Dendritic cell treated with granulocyte-macrophage colony-stimulating factor and Interleukin-4, amounts not matched to agents 40 ng/mL and 50 ng/mL, for 4 days (primary cell): ENCODE measurements around the gene TMEM50A.
"Not testable (repeated sequence)": the region's sequence is repeated elsewhere in the genome, so short reads cannot be mapped to it uniquely, and the experiment has no call there.

Experiments
- H3K27ac Mint-ChIP-seq: one replicate; pipeline ENCODE4 v1.8.0; 2022; ENCODE audit warnings: mild to moderate bottlenecking, mixed read lengths
- H3K27me3 Mint-ChIP-seq: one replicate; pipeline ENCODE4 v1.8.0; 2022; ENCODE audit warnings: mild to moderate bottlenecking, mixed read lengths
- H3K36me3 Mint-ChIP-seq: one replicate; pipeline ENCODE4 v1.8.0; 2022; ENCODE audit warnings: low read depth, mixed read lengths
- H3K4me1 Mint-ChIP-seq: one replicate; pipeline ENCODE4 v1.8.0; 2022; ENCODE audit warnings: low read depth, mixed read lengths
- H3K4me3 Mint-ChIP-seq: one replicate; pipeline ENCODE4 v1.8.0; 2022; ENCODE audit warnings: mild to moderate bottlenecking, moderate library complexity, mixed read lengths
- H3K9me3 Mint-ChIP-seq: one replicate; pipeline ENCODE4 v1.8.0; 2022; ENCODE audit warnings: mixed read lengths
- intact Hi-C: fragments of 100-400 bp; cut with micrococcal nuclease; formaldehyde crosslinking; loops from one replicate; pipeline ENCODE4 v1.15.0; 2022

TMEM50A gene

DNA sequence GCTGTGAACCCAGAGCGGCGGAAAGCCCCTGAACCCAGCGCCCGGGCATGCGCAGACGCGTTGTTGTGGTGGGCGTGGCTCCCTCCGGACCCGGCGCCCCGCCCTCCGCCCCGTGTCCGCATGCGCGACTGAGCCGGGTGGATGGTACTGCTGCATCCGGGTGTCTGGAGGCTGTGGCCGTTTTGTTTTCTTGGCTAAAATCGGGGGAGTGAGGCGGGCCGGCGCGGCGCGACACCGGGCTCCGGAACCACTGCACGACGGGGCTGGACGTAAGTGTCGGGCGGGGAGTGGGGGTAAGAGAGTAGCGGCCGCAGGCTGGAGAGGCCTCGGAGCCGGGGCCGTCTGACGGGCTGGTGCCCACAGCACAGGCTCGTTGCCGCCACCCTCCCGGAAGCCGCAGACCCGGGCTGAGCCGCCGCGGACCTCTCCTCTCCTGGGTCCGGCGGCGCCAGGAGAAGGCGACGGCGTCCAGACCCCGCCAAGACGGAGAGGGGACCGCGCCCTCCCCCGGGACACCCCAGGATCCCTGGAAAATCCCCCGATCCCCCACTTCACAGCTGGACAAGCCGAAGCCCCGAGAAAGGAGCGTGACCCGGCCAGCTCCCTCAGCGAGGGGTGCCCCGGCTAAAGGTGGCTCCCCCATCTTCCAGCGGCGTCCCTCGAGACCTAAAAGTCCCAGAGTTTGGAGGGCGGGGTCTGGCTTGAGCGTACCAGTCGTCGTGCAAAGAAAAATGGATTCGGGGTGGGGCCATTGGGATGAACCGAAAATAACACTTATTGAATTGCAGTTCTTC is at the start of gene TMEM50A:
TMEM50A (plus strand) TSS at position 147 of the 794 bp plus-strand sequence. CDS start 2,153 bp downstream, outside the sequence.
- Mint-ChIP-seq H3K36me3 (peaks cover 36% of the 10 kb centered on the region), H3K27me3 (no peaks in the 10 kb centered on the region)
- intact Hi-C loops: no loop called here

DNA sequence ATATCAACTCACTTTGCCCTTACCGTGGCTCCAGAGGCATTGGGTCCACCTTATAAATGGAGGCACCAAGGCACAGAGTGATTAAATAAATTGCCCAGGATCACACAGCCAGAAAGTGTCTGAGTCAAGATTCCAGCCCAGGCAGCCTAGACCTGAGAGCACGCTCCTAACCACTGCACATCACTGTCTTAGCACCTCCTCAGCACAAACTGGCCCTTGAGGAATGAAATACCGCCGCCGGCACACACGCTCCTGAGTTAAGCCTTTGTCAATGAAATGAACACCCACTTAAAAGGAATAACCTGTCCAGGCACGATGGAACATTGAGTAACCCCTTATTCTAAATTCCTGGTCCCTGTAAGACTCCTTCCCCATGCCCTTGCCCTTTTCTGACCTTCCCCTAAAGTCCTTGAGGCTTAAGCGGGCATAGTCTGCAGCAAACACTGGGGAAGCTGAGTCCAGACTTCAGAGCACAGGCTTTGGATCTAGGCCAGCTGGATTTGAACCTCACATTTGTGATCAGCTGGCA is 49.5 kb upstream of the TMEM50A start:
- H3K4me3 Mint-ChIP-seq, H3K27me3 Mint-ChIP-seq, H3K27ac Mint-ChIP-seq, H3K9me3 Mint-ChIP-seq, H3K36me3 Mint-ChIP-seq, H3K4me1 Mint-ChIP-seq, intact Hi-C loops: not testable (repeated sequence)

More for the DNA sequence above, at the start of gene TMEM50A:
- peak within 1 kb of the TSS; percentile 98 for H3K27ac Mint-ChIP-seq
- H3K9me3 Mint-ChIP-seq: no peaks in the 10 kb centered on the region
- peaks cover 29% of the 10 kb centered on the region for H3K4me1 Mint-ChIP-seq
- H3K4me3 Mint-ChIP-seq: peak within 1 kb of the TSS; percentile 96

DNA sequence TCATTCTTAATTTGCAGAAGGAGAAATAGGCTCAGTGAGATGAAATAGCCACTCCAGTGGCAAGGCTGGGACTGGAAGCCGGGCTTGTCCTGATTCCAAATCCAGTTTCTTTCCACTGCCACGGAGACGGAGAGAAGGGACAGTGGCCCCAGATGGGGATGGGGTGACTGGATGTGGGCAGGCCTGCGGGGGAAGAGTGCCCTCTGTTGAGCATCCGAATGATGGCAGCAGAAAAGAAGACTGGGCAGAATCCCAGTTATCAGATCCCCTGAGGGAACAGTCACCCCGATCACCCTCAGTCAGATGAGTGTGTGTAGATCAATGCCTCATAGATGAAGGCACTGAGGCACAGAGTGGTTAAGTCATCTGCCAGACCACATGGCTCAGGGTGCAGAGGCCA is 48.1 kb upstream of the TMEM50A start:
- H3K9me3 Mint-ChIP-seq, H3K36me3 Mint-ChIP-seq, H3K27me3 Mint-ChIP-seq, H3K27ac Mint-ChIP-seq, intact Hi-C loops, H3K4me3 Mint-ChIP-seq, H3K4me1 Mint-ChIP-seq: not testable (repeated sequence)

DNA sequence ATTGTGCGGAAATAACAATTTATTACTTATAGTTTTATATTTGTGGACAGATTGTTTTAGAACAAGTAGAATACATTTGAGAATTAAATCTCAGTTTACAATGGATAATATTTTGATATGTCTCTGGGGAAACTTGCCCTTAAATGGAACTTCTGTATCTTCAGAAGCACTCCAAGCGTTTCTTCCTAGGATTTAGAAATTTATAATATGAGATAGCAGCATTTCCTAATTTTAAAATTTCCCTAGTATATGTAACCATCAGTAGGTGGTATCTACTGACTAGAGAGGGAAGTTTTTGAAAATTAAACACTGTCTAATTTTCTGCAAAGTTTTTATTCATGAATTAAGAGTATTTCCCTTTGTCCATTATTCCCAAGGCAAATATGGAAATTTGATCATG is 44.7 kb upstream of the TMEM50A start:
- H3K4me3 Mint-ChIP-seq, H3K27ac Mint-ChIP-seq, H3K9me3 Mint-ChIP-seq, H3K4me1 Mint-ChIP-seq, intact Hi-C loops, H3K36me3 Mint-ChIP-seq, H3K27me3 Mint-ChIP-seq: not testable (repeated sequence)

DNA sequence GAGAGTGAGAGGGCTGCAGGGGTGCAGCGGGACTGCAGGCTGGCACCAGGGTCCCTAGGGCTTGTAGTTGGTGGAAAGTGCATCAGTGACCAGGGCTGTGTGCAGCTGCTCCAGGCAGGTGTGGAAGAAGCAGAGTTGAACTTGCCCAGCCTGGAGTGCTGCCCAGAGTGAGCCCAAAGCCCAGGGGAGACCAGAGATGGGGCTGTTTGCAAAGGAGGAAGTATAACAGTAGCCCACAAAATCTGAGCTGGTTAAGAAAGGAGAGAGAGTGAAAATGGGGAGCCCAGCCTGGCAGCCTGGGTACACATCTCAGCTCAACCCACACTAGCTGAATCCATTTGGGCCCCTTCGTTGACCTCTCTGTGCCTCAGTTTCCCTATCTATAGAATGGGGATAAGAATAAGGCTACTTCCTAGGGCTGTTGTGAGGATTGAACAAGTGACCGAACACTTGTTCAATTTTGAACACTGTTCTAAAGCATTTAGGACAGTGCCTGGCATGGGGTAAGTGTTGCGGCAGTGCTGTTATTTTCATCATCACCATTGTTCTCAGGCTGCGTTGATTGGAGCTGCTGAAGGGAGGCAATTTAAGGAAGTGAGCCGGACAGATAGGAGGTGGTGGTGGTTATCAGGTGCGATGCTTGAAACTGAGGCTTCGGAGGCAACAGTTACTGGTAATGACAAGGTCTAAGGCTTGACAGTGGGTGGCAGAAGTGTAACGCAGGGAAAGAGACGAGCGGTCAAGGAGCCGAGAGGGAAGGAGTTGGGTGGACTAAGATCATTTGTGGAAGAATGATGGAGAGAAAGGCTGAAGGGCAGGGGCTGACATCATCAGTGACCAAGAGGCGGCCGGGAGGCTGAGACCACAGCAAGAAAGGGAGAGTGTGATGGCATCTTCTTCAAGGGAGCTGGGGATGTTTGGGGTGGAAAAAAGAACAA is 43.0 kb upstream of the TMEM50A start:
- H3K4me3 Mint-ChIP-seq, intact Hi-C loops, H3K27ac Mint-ChIP-seq, H3K4me1 Mint-ChIP-seq, H3K36me3 Mint-ChIP-seq, H3K27me3 Mint-ChIP-seq, H3K9me3 Mint-ChIP-seq: not testable (repeated sequence)

DNA sequence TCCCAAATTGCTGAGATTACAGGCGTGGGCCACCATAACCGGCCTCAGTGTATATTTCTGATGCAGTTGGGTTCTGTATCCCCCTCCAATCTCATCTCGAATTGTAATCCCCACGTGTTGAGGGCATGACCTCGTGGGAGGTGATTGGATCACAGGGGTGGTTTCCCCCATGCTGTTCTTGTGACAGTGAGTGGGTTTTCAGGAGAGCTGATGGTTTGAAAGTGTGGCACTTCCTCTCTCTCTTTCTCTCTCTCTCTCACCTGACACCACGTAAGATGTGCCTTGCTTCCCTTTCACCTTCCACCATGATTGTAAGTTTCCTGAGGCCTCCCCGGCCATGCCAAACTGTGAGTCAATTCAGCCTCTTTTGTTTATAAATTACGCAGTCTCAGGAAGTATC is 41.6 kb upstream of the TMEM50A start:
- H3K4me1 Mint-ChIP-seq, H3K27ac Mint-ChIP-seq, H3K9me3 Mint-ChIP-seq, H3K4me3 Mint-ChIP-seq, intact Hi-C loops, H3K27me3 Mint-ChIP-seq, H3K36me3 Mint-ChIP-seq: not testable (repeated sequence)

DNA sequence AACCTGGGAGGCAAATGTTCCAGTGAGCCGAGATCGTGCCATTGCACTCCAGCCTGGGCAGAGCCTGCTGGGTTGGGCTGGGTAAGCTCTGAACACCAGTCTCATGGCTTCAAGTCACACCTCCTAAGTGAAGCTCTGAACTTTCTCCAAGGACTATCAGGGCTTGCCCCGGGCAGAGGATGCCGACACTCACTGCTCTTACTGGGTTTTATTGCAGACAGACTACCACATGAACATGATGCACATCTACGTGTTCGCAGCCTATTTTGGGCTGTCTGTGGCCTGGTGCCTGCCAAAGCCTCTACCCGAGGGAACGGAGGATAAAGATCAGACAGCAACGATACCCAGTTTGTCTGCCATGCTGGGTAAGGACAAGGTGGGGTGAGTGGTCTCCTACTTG is 37.4 kb upstream of the TMEM50A start:
- H3K9me3 Mint-ChIP-seq, H3K27me3 Mint-ChIP-seq, intact Hi-C loops, H3K27ac Mint-ChIP-seq, H3K4me1 Mint-ChIP-seq, H3K36me3 Mint-ChIP-seq, H3K4me3 Mint-ChIP-seq: not testable (repeated sequence)

DNA sequence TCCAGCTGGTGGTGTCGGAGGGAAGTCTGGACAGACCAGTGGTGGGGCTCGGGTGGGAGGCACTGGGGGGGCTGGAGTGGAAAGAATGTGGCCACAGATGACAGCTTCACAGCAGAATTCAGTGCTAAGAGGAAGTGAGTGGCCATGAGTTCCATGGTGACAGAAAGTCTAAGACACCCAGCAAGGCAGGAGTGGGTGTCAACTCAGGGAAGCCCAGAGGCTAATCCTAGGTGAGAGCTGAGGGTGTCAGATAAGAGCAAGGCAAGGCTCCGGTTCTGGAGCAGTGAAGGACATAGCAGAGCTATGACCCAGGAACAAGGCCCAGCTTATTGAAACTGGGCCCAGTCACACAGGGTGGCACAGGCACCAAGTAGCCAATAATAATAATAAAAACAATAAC is 35.8 kb upstream of the TMEM50A start:
- H3K4me3 Mint-ChIP-seq, H3K4me1 Mint-ChIP-seq, H3K27me3 Mint-ChIP-seq, intact Hi-C loops, H3K36me3 Mint-ChIP-seq, H3K27ac Mint-ChIP-seq, H3K9me3 Mint-ChIP-seq: not testable (repeated sequence)

DNA sequence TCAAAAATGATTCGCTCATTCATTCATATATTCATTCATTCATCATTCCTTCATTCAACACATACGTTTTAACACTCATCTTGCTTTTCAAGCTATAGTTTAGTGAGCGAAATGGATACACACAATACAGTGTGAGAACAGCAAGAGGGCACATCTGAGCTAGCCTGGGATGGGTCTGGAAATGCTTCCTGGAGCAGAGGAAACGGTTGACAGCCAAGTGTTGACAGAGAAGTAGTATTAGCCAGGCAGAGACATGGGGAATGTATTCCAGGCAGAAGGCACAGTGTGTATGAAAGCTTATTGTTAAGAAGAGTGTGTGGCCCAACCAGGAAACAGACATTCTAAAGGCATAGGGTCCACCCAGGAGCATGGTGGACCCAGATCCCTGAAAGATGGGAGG is 33.2 kb upstream of the TMEM50A start:
- H3K4me1 Mint-ChIP-seq, H3K27ac Mint-ChIP-seq, H3K4me3 Mint-ChIP-seq, intact Hi-C loops, H3K9me3 Mint-ChIP-seq, H3K27me3 Mint-ChIP-seq, H3K36me3 Mint-ChIP-seq: not testable (repeated sequence)

DNA sequence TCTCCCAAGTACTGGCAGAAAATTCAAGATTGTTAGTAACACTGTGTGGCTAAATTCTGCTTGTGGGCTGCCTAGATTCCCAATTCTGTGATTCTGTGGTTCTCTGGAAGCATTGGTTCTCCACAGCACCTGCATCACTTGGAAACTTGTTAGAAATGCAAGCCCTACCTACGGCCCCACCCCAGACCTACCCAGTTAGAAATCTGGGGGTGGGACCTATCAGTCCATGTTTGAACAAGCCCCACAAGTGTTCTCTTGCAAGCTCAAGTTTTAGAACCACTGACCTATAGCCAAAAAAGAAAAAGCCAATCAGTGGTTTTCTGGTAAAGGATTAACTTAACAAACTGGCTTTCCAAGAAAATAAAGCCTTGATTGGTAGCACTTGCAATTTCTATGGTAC is 30.0 kb upstream of the TMEM50A start:
- H3K36me3 Mint-ChIP-seq, H3K4me1 Mint-ChIP-seq, H3K27me3 Mint-ChIP-seq, intact Hi-C loops, H3K4me3 Mint-ChIP-seq, H3K27ac Mint-ChIP-seq, H3K9me3 Mint-ChIP-seq: not testable (repeated sequence)

DNA sequence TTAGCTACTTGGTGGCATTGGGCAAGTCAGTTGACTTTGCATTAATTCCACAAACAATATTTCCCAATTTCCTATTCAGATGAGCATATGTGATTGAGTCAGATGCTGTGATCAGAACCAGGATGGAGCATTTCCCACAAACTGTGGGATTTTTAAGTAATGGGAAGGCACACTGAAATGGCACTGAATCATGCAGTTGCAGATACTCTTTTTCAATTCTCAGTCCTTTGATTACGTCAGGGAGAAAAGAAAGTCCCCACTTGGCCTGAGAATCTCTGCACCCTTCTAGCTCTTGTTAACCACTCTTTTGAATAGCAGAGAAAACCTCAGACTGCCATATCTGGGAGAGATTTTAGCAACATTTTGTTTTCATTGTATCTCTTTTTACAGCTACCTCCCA is 29.0 kb upstream of the TMEM50A start:
- H3K36me3 Mint-ChIP-seq, H3K27me3 Mint-ChIP-seq, H3K4me3 Mint-ChIP-seq, H3K4me1 Mint-ChIP-seq, intact Hi-C loops, H3K9me3 Mint-ChIP-seq, H3K27ac Mint-ChIP-seq: not testable (repeated sequence)

DNA sequence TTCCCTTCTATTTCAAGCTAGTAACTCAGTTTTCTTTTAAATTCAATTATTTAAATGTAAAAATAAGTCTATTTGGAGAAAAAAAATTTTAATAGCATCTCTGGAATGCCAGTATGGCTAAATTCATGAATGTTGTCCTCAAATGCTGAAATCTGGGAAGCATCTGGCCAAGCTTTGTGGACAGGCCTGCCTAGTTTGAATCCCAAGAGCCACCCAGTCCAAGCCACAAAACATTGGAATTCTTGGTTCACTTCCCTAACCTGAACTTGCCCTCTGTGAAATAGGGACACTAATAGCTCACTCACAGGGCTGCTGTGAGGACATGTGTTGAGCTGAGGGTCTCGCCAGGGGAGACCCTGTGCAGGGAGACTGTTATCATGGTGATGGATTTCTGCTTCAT is 28.6 kb upstream of the TMEM50A start:
- intact Hi-C loops, H3K27ac Mint-ChIP-seq, H3K9me3 Mint-ChIP-seq, H3K4me3 Mint-ChIP-seq, H3K36me3 Mint-ChIP-seq, H3K27me3 Mint-ChIP-seq, H3K4me1 Mint-ChIP-seq: not testable (repeated sequence)

DNA sequence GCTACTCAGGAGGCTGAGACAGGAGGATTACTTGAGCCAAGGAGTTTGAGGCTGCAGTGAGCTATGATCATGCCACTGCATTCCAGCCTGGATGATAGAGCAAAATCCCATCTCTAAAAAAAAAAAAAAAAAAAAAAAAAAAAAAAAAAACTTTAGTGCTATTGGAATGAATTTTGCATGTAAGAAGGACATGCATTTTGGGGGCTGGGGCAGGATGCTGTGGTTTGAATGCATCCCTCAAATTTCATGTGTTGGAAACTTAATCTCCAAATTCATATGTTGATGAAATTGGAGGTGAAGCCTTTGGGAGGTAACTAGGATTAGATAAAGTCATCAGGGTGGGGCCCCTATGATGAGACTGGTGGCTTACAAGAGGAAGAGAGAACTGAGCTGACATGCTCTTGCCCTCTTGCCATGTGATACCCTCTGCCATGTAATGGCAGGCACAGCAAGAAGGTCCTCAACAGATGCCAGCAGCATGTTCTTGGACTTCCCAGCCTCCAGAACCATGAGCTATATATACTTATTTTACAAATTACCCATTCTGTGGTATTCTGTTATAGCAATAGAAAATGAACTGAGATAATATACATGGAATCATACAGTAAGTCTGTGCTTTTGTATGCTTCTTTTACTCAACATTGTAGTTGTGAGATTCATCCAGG is 25.2 kb upstream of the TMEM50A start:
- H3K27ac Mint-ChIP-seq, H3K4me1 Mint-ChIP-seq, H3K36me3 Mint-ChIP-seq, H3K27me3 Mint-ChIP-seq, intact Hi-C loops, H3K4me3 Mint-ChIP-seq, H3K9me3 Mint-ChIP-seq: not testable (repeated sequence)

DNA sequence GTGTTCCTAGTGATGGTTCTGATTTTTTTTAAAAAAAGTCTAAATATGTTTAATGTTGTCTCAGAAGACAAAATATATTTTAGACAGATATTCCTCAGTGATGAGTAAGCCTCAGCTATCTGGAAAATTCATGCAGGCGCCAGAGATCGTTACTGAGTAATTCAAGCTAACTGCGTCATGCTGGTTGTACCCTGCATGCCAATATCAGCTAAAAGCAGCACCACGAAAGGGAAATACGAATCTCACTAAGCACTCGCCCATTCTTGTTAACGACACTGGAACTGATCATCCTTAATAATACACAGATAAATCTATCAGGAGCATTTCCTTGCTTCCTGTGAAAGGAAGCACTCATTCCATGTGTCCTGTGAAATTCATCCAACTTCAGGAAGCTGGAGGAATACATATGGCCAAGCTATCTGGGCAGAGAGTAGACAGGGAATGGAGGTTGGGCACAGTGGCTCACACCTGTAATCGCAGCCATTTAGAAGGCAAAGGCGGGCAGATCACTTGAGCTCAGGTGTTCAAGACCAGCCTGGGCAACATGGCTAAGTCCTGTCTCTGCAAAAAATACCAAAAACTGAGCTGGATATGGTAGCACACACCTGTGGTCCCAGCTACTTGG is 17.7 kb upstream of the TMEM50A start:
- H3K27ac Mint-ChIP-seq, H3K27me3 Mint-ChIP-seq, H3K36me3 Mint-ChIP-seq, H3K4me3 Mint-ChIP-seq, intact Hi-C loops, H3K9me3 Mint-ChIP-seq, H3K4me1 Mint-ChIP-seq: not testable (repeated sequence)
